Breast epithelium (tissue), 3 donors: Measurements from ENCODE around the gene MYL4.

Source experiments
- POLR2A ChIP-seq: fragments of 450-650 bp; IDR thresholded peaks from one replicate; pipeline ENCODE4 v1.6.1; 2016; ENCODE audit warnings: antibody characterized with exemption, mild to moderate bottlenecking, moderate library complexity
- POLR2AphosphoS5 ChIP-seq, 3 donors: sonication (generic); formaldehyde crosslinking; IDR thresholded peaks; one replicate each; pipeline ENCODE4 v1.6.1; 2017; ENCODE audit warnings: antibody characterized with exemption in 3 of 3
- TF ChIP-seq, protein P1 (sequence below), 3 donors: fragments of 450-650 bp; IDR thresholded peaks; one replicate each; pipeline ENCODE4 v1.5.1; 2016 to 2017; ENCODE audit warnings: antibody characterized with exemption in 3 of 3, mild to moderate bottlenecking in 3 of 3, moderate library complexity in 3 of 3

DNA sequence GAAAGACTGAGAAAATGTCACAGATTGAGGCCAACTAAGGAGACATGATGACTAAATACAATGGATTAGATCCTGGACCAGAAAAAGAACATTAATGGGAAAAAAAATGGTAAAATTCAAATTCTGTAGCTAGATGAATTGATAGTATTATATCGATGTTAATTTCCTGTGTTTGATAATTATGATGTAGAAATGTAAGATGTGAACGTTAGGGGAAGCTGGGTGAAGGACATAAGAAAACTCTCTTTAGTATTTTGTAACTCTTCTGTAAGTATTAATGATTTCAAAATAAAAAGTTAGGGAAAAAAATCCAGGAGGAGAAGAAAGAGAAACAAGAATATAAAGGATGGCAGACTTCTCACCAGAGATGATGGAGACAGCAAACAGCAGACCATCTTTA lies 41.7 kb downstream of the MYL4 start:
- TF ChIP-seq, protein P1, sequence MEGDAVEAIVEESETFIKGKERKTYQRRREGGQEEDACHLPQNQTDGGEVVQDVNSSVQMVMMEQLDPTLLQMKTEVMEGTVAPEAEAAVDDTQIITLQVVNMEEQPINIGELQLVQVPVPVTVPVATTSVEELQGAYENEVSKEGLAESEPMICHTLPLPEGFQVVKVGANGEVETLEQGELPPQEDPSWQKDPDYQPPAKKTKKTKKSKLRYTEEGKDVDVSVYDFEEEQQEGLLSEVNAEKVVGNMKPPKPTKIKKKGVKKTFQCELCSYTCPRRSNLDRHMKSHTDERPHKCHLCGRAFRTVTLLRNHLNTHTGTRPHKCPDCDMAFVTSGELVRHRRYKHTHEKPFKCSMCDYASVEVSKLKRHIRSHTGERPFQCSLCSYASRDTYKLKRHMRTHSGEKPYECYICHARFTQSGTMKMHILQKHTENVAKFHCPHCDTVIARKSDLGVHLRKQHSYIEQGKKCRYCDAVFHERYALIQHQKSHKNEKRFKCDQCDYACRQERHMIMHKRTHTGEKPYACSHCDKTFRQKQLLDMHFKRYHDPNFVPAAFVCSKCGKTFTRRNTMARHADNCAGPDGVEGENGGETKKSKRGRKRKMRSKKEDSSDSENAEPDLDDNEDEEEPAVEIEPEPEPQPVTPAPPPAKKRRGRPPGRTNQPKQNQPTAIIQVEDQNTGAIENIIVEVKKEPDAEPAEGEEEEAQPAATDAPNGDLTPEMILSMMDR (IDR thresholded peaks at IDR 0.05), result no peak
- no peak for TF ChIP-seq POLR2A
- TF ChIP-seq POLR2AphosphoS5 (IDR thresholded peaks at IDR 0.05), result no peak
